ENCODE data around the gene CNKSR2.
A peak's percentile ranks its signal among the peaks of the same experiment; 100 is the strongest.

DNA sequence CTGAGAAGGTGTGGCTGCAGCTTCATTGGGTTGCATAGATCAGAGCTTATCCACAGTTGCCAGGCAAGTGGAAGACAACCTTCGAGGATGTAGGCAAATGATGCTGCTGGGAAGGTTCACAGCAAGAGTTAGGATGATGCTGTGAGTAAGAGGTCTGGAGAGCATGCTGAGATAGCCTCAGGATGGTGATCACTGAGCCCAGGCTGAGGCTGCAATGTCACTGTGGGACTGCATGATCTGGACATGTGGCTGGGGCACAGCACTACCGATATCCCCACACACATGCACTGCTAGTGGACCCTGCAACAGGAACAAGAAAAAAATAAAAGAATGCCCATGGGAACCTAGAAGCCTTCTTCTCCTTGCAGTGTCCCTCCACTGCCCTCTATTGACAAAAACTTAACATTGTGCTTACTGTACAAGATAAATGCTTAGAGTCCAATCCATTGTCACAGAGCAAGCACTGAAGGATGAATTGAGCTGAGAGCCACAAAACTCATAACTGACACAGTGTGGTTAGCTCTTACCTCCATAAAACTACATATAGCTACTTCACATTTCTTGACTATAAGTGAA lies 105.6 kb downstream of the CNKSR2 start:
- TF ChIP-seq, protein P1, sequence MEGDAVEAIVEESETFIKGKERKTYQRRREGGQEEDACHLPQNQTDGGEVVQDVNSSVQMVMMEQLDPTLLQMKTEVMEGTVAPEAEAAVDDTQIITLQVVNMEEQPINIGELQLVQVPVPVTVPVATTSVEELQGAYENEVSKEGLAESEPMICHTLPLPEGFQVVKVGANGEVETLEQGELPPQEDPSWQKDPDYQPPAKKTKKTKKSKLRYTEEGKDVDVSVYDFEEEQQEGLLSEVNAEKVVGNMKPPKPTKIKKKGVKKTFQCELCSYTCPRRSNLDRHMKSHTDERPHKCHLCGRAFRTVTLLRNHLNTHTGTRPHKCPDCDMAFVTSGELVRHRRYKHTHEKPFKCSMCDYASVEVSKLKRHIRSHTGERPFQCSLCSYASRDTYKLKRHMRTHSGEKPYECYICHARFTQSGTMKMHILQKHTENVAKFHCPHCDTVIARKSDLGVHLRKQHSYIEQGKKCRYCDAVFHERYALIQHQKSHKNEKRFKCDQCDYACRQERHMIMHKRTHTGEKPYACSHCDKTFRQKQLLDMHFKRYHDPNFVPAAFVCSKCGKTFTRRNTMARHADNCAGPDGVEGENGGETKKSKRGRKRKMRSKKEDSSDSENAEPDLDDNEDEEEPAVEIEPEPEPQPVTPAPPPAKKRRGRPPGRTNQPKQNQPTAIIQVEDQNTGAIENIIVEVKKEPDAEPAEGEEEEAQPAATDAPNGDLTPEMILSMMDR (IDR thresholded peaks at IDR 0.05; ENCODE audit: low read depth, low read length) = peak; percentile 67
- TF ChIP-seq EZH2phosphoT487 (IDR thresholded peaks at IDR 0.05; ENCODE audit: low read depth) = no peak

Measured in OCI-LY3 (cell line).